Ovary (tissue), 9 donors: ENCODE results near the gene C2orf92. TPM values are rescaled to one million over a fixed set of nuclear protein-coding genes. Genes with fewer than 3 reads are reported as not detected.

ENCODE experiments used
- DNase-seq, 5 donors: peaks; one replicate each; pipeline ENCODE4 v3.0.0-alpha.2; 2019 to 2020
- H3K27ac ChIP-seq, 2 donors: fragments of 200-600 bp; one replicate each; pipeline versions ENCODE4 v1.5.1 to v1.8.0; 2019 to 2022
- H3K27me3 ChIP-seq: fragments of 200-600 bp; one replicate; pipeline ENCODE4 v1.8.0; 2022
- H3K36me3 ChIP-seq: fragments of 200-600 bp; sonication (generic); one replicate; pipeline ENCODE4 v1.5.1; 2019
- H3K4me1 ChIP-seq: one replicate; pipeline ENCODE4 v1.8.1; 2013; ENCODE audit warnings: mild to moderate bottlenecking, moderate library complexity; ENCODE audit not compliant: insufficient read depth
- H3K4me3 ChIP-seq: fragments of 200-600 bp; sonication (generic); one replicate; pipeline ENCODE4 v1.5.1; 2017
- H3K9me3 ChIP-seq, 2 donors: fragments of 200-600 bp in 1 of 2; sonication (generic) in 1 of 2; one replicate each; pipeline versions ENCODE4 v1.5.1 to v1.8.1; 2013 to 2019; ENCODE audit warnings: mild to moderate bottlenecking in 1 of 2, moderate library complexity in 1 of 2
- CTCF ChIP-seq, 3 donors: fragments of 450-650 bp in 2 of 3; fragments of 200-600 bp in 1 of 3; IDR thresholded peaks; one replicate each; pipeline versions ENCODE4 v1.5.1 to v1.8.0; 2016 to 2022; ENCODE audit warnings: antibody characterized with exemption in 3 of 3, mild to moderate bottlenecking in 1 of 3
- EP300 ChIP-seq: sonication (generic); formaldehyde crosslinking; IDR thresholded peaks from one replicate; pipeline ENCODE4 v1.6.1; 2017; ENCODE audit warnings: antibody characterized with exemption
- POLR2A ChIP-seq: fragments of 450-650 bp; IDR thresholded peaks from one replicate; pipeline ENCODE4 v1.6.1; 2017; ENCODE audit warnings: antibody characterized with exemption, mild to moderate bottlenecking, moderate library complexity
- WGBS, 3 donors: extraction: QIAGEN DNeasy Blood & Tissue Kit in 1 of 3; methylation state at CpG; one replicate each; pipeline versions ENCODE4 v1.1.5 to v1.1.7; 2013 to 2017; 5-methylcytosine and 5-hydroxymethylcytosine counted together
- intact Hi-C, 4 donors: fragments of 100-400 bp; cut with DNase I; formaldehyde crosslinking; loops; one replicate each; pipeline versions ENCODE4 v1.11.0 to v1.15.1; 2022 to 2023
- polyA plus RNA-seq, 2 donors: library from polyadenylated mRNA; stranded (reverse); fragments of 200-250 nt in 1 of 2; fragments of 350-450 nt in 1 of 2; fragmentation: Illumina TruSeq in 1 of 2; extraction: RNeasy Lipid Tissue Mini Kit (QIAGEN cat#74804) in 1 of 2; gene quantifications; one replicate each; pipeline ENCODE4 v1.2.3, GENCODE V29; 2013 to 2014
- total RNA-seq, 7 donors: library from RNA; depleted of rRNA in 2 of 7; stranded (reverse); fragments of >200 nt in 2 of 7; fragmentation: NEBNext Ultra II Directional in 3 of 7; extraction: Animal tissue kit (Norgen Biotek cat#: 25700) in 3 of 7; gene quantifications; one replicate each; pipeline versions ENCODE4 v1.1.0 to v1.2.4, GENCODE V29; 2016 to 2023
- donor health status: DM: no; HTN: no; CAD: no; lungs with moderate emphysema.
- donor health status: DM: no; HTN: no; CAD: no.
- donor health status: Bipolar disorder and iron deficiency.
- donor health status: DM: yes; HTN: yes; CAD: no.
- donor health status: DM: no; HTN: no; CAD: no.
- donor health status: DM: yes; HTN: yes; CAD: no.

C2orf92 gene
- total and polyA plus RNA-seq, 9 donors: 2.3 to 17.5 (median 4.0) TPM

DNA sequence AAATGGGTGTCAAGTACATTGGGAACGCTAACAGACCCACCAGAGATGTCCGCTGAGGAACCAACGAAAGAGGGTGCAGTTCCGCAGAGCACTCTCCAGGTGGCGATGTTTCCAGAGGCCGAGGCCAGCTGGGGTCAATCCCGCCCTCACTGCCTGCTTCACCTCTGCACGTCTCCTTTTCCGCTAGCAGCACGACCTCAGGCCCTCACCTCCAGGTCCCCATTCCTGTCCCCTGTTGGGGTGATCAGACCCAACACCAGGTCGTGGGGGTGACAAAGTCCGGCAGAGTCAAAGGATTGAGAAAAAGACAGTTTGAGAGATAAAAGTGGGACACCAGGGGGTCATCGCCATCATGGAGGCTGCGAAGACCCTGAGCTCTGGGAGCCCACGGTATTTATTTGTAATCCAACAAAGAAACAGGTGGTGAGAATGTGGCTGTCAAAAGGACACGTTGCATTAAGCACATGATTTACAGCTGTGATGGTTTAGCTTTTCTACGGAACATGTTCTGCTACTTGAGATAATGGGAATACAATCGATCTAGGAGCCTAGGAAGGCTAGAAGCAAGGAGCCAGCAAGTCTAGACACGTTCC is 71.2 kb downstream of the C2orf92 start:
- 21 to 24% (median 21%) methylated on average over 19 of the region's 19 CpGs for WGBS, 3 donors
- Histone ChIP-seq H3K27me3 (no peaks in the 10 kb centered on the region), H3K9me3 (no peaks in the 10 kb centered on the region), H3K4me3 (no peak overlapping the region), H3K36me3 (no peaks in the 10 kb centered on the region), H3K4me1 (no peaks in the 10 kb centered on the region), H3K27ac (no peak overlapping the region)
- DNase-seq: no peak
- intact Hi-C loops: no loop called here
- no peak for TF ChIP-seq EP300
- TF ChIP-seq CTCF (IDR thresholded peaks at IDR 0.05): peak in 1 of 3 donors; percentile 7

GRCh38 chr2:97741251-97741650 is 71.7 kb downstream of the C2orf92 start:
- no peaks in the 10 kb centered on the region for H3K36me3 ChIP-seq
- no peak for DNase-seq
- H3K4me1 ChIP-seq: no peaks in the 10 kb centered on the region
- intact Hi-C loops: no loop called here
- TF ChIP-seq CTCF (IDR thresholded peaks at IDR 0.05) (no peak), POLR2A (no peak), EP300 (no peak)
- no peak overlapping the region for H3K4me3 ChIP-seq
- H3K9me3 ChIP-seq: no peaks in the 10 kb centered on the region
- H3K27ac ChIP-seq: no peak overlapping the region
- WGBS, 3 donors: 83 to 89% (median 87%) methylated on average over 19 to 20 of the region's 20 CpGs
- no peaks in the 10 kb centered on the region for H3K27me3 ChIP-seq

DNA sequence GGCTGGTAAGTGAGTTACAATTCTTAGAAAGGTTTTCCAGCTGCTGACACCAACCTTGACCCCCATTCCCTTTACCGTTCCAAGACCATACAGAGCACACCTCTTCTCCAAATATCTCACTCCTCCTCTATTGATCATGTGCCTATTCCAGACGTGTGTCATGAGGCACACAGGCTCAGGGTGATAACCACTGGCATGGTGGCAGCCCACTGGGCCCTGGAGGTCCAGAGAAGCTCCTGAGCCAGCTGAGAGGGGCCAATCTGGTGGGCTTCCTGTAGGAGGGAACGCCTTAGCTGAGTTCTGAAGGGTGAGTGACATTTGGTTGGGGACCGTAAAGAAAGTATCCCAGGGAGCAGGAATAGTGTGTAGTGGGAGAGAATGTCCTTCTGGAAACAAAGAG is 72.2 kb downstream of the C2orf92 start:
- H3K9me3 ChIP-seq: no peaks in the 10 kb centered on the region
- H3K36me3 ChIP-seq: no peaks in the 10 kb centered on the region
- DNase-seq: no peak
- H3K27me3 ChIP-seq: no peaks in the 10 kb centered on the region
- 50 to 61% (median 50%) methylated on average over 4 of the region's 4 CpGs for WGBS, 3 donors
- no peaks in the 10 kb centered on the region for H3K4me1 ChIP-seq
- intact Hi-C loops: no loop called here
- no peak for TF ChIP-seq POLR2A
- no peak for TF ChIP-seq EP300
- no peak for TF ChIP-seq CTCF (IDR thresholded peaks at IDR 0.05)
- H3K4me3 ChIP-seq: no peak overlapping the region
- no peak overlapping the region for H3K27ac ChIP-seq

- H3K9me3 ChIP-seq: no peaks in the 10 kb centered on the region
- H3K4me3 ChIP-seq: no peak overlapping the region
- WGBS, 3 donors: 75 to 82% (median 80%) methylated on average over 4 of the region's 4 CpGs
- TF ChIP-seq POLR2A: no peak
- H3K4me1 ChIP-seq: no peaks in the 10 kb centered on the region
- H3K27ac ChIP-seq: no peak overlapping the region
- DNase-seq: no peak
- H3K27me3 ChIP-seq: no peaks in the 10 kb centered on the region
- intact Hi-C loops: no loop called here
- no peaks in the 10 kb centered on the region for H3K36me3 ChIP-seq
These were observed 72.9 kb downstream of the C2orf92 start for GRCh38 chr2:97742381-97742847.

- DNase-seq: no peak
- H3K4me3 ChIP-seq: no peak overlapping the region
- WGBS, 3 donors: 95 to 98% (median 97%) methylated on average over 6 of the region's 6 CpGs
- H3K9me3 ChIP-seq: no peaks in the 10 kb centered on the region
- no peaks in the 10 kb centered on the region for H3K4me1 ChIP-seq
- H3K27me3 ChIP-seq: no peaks in the 10 kb centered on the region
- no peaks in the 10 kb centered on the region for H3K36me3 ChIP-seq
- TF ChIP-seq EP300: no peak
- no peak for TF ChIP-seq POLR2A
- no peak for TF ChIP-seq CTCF (IDR thresholded peaks at IDR 0.05)
- intact Hi-C loops: no loop called here
- H3K27ac ChIP-seq: no peak overlapping the region
These were observed 74.4 kb downstream of the C2orf92 start for GRCh38 chr2:97743913-97744312.
